ENCODE results near the gene MRPL43.

DNA sequence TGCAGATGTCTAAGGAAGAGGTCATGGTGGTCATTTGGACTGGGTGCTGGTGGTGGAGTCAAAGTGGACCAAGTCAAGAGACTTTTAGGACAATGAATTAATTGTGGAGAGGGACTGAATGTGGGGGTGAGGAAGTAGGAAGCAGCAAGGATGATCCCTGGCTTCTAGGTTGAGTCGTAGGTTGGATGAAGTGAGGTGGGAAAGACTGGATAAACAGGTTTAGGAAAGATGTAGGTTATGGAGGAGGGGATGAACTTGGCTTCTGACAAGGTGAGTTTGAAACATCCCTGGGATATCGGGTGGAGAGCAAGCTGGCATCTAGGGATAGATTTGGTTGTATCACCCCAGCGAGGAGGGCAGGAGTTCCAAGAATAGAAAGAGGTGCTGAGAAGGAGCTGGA is 10.4 kb downstream of the MRPL43 start:
- TF ChIP-seq EZH2 (IDR thresholded peaks at IDR 0.05; ENCODE audit: borderline replicate concordance, control insufficient read depth, low read depth, low read length) = no peak
- no peak for TF ChIP-seq SP1 (IDR thresholded peaks at IDR 0.05; ENCODE audit: low read depth, low read length)
- TF ChIP-seq, protein P1, sequence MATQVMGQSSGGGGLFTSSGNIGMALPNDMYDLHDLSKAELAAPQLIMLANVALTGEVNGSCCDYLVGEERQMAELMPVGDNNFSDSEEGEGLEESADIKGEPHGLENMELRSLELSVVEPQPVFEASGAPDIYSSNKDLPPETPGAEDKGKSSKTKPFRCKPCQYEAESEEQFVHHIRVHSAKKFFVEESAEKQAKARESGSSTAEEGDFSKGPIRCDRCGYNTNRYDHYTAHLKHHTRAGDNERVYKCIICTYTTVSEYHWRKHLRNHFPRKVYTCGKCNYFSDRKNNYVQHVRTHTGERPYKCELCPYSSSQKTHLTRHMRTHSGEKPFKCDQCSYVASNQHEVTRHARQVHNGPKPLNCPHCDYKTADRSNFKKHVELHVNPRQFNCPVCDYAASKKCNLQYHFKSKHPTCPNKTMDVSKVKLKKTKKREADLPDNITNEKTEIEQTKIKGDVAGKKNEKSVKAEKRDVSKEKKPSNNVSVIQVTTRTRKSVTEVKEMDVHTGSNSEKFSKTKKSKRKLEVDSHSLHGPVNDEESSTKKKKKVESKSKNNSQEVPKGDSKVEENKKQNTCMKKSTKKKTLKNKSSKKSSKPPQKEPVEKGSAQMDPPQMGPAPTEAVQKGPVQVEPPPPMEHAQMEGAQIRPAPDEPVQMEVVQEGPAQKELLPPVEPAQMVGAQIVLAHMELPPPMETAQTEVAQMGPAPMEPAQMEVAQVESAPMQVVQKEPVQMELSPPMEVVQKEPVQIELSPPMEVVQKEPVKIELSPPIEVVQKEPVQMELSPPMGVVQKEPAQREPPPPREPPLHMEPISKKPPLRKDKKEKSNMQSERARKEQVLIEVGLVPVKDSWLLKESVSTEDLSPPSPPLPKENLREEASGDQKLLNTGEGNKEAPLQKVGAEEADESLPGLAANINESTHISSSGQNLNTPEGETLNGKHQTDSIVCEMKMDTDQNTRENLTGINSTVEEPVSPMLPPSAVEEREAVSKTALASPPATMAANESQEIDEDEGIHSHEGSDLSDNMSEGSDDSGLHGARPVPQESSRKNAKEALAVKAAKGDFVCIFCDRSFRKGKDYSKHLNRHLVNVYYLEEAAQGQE (IDR thresholded peaks at IDR 0.05; ENCODE audit: low read depth, low read length) = no peak
- TF ChIP-seq NR2C2 (IDR thresholded peaks at IDR 0.05; ENCODE audit: borderline replicate concordance, control insufficient read depth, insufficient read length, low read depth) = no peak
- no peak; the same call in 1 of the 2 replicates for TF ChIP-seq POLR2A (IDR thresholded peaks at IDR 0.05; ENCODE audit: low read depth, low read length)
- no peak for TF ChIP-seq ZNF274 (IDR thresholded peaks at IDR 0.05; ENCODE audit: insufficient read depth, insufficient read length)
- TF ChIP-seq, protein P2, sequence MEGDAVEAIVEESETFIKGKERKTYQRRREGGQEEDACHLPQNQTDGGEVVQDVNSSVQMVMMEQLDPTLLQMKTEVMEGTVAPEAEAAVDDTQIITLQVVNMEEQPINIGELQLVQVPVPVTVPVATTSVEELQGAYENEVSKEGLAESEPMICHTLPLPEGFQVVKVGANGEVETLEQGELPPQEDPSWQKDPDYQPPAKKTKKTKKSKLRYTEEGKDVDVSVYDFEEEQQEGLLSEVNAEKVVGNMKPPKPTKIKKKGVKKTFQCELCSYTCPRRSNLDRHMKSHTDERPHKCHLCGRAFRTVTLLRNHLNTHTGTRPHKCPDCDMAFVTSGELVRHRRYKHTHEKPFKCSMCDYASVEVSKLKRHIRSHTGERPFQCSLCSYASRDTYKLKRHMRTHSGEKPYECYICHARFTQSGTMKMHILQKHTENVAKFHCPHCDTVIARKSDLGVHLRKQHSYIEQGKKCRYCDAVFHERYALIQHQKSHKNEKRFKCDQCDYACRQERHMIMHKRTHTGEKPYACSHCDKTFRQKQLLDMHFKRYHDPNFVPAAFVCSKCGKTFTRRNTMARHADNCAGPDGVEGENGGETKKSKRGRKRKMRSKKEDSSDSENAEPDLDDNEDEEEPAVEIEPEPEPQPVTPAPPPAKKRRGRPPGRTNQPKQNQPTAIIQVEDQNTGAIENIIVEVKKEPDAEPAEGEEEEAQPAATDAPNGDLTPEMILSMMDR (IDR thresholded peaks at IDR 0.05 in 2 of 3, conservative IDR thresholded peaks at IDR 0.05 in 1 of 3; ENCODE audit: control insufficient read depth in 2 of 3, extremely low read depth in 1 of 3, insufficient read depth in 1 of 3, low read depth in 3 of 3, low read length in 3 of 3) = no peak
- TF ChIP-seq FOXM1 (IDR thresholded peaks at IDR 0.05; ENCODE audit: low read depth, low read length) = no peak
- TF ChIP-seq HCFC1 (IDR thresholded peaks at IDR 0.05; ENCODE audit: low read length) = no peak
- TF ChIP-seq, protein P3, sequence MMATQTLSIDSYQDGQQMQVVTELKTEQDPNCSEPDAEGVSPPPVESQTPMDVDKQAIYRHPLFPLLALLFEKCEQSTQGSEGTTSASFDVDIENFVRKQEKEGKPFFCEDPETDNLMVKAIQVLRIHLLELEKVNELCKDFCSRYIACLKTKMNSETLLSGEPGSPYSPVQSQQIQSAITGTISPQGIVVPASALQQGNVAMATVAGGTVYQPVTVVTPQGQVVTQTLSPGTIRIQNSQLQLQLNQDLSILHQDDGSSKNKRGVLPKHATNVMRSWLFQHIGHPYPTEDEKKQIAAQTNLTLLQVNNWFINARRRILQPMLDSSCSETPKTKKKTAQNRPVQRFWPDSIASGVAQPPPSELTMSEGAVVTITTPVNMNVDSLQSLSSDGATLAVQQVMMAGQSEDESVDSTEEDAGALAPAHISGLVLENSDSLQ (IDR thresholded peaks at IDR 0.05) = no peak
- TF ChIP-seq POLR2AphosphoS5 (IDR thresholded peaks at IDR 0.05; ENCODE audit: low read length) = no peak
- TF ChIP-seq, protein P4, sequence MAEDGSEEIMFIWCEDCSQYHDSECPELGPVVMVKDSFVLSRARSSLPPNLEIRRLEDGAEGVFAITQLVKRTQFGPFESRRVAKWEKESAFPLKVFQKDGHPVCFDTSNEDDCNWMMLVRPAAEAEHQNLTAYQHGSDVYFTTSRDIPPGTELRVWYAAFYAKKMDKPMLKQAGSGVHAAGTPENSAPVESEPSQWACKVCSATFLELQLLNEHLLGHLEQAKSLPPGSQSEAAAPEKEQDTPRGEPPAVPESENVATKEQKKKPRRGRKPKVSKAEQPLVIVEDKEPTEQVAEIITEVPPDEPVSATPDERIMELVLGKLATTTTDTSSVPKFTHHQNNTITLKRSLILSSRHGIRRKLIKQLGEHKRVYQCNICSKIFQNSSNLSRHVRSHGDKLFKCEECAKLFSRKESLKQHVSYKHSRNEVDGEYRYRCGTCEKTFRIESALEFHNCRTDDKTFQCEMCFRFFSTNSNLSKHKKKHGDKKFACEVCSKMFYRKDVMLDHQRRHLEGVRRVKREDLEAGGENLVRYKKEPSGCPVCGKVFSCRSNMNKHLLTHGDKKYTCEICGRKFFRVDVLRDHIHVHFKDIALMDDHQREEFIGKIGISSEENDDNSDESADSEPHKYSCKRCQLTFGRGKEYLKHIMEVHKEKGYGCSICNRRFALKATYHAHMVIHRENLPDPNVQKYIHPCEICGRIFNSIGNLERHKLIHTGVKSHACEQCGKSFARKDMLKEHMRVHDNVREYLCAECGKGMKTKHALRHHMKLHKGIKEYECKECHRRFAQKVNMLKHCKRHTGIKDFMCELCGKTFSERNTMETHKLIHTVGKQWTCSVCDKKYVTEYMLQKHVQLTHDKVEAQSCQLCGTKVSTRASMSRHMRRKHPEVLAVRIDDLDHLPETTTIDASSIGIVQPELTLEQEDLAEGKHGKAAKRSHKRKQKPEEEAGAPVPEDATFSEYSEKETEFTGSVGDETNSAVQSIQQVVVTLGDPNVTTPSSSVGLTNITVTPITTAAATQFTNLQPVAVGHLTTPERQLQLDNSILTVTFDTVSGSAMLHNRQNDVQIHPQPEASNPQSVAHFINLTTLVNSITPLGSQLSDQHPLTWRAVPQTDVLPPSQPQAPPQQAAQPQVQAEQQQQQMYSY (CRISPR knock-in tag; IDR thresholded peaks at IDR 0.05) = no peak

Measured in GM12878 (cell line).